GM21423 (cell line): ENCODE data around the gene NMT2.
"Not testable (repeated sequence)": the region's sequence is repeated elsewhere in the genome, so short reads cannot be mapped to it uniquely, and the experiment has no call there.

Experiments used
- ATAC-seq: cut with Tn5 transposase; IDR thresholded peaks from one replicate; pipeline ENCODE4 v1.9.1; 2021; ENCODE audit warnings: mild to moderate bottlenecking, moderate library complexity; ENCODE audit not compliant: unreplicated experiment

Gene NMT2

GRCh38 chr10:15168291-15168785 lies at the start of gene NMT2:
Gene NMT2 (minus strand): TSS chr10:15168693. CDS start chr10:15168612, 81 bp downstream.
- ATAC-seq: peak; percentile 84

- no peak for ATAC-seq
These were observed 48.2 kb upstream of the NMT2 start for GRCh38 chr10:15216700-15217099.

GRCh38 chr10:15214237-15214636 lies 45.7 kb upstream of the NMT2 start:
- no peak for ATAC-seq

- no peak for ATAC-seq
These were observed 45.0 kb upstream of the NMT2 start for GRCh38 chr10:15213461-15213861.

- ATAC-seq: no peak
These were observed 43.0 kb upstream of the NMT2 start for GRCh38 chr10:15211464-15211979.

GRCh38 chr10:15210521-15210920 lies 42.0 kb upstream of the NMT2 start:
- no peak for ATAC-seq

GRCh38 chr10:15209827-15210509 lies 41.5 kb upstream of the NMT2 start:
- ATAC-seq: peak; percentile 63

GRCh38 chr10:15208221-15208620 lies 39.7 kb upstream of the NMT2 start:
- ATAC-seq: no peak

GRCh38 chr10:15207410-15207809 lies 38.9 kb upstream of the NMT2 start:
- ATAC-seq: not testable (repeated sequence)

GRCh38 chr10:15202639-15203038 lies 34.1 kb upstream of the NMT2 start:
- ATAC-seq: no peak

GRCh38 chr10:15202301-15202621 lies 33.8 kb upstream of the NMT2 start:
- ATAC-seq: not testable (repeated sequence)

GRCh38 chr10:15201589-15202300 lies 33.3 kb upstream of the NMT2 start:
- ATAC-seq: no peak

GRCh38 chr10:15200626-15201025 lies 32.1 kb upstream of the NMT2 start:
- ATAC-seq: no peak

GRCh38 chr10:15197911-15198310 lies 29.4 kb upstream of the NMT2 start:
- no peak for ATAC-seq

GRCh38 chr10:15197276-15197675 lies 28.8 kb upstream of the NMT2 start:
- ATAC-seq: no peak

GRCh38 chr10:15196021-15196834 lies 27.7 kb upstream of the NMT2 start:
- ATAC-seq: no peak

GRCh38 chr10:15189133-15189885 lies 20.8 kb upstream of the NMT2 start:
- no peak for ATAC-seq

GRCh38 chr10:15188603-15189002 lies 20.1 kb upstream of the NMT2 start:
- no peak for ATAC-seq

GRCh38 chr10:15183689-15184481 lies 15.4 kb upstream of the NMT2 start:
- ATAC-seq: no peak
